ENCODE results near the gene CYB561D2.

The CYB561D2 gene

GRCh38 chr3:50393061-50393460, 42.4 kb downstream of the CYB561D2 start:
- no peak for DNase-seq

GRCh38 chr3:50395070-50395860, 44.6 kb downstream of the CYB561D2 start:
- no peak for DNase-seq

- DNase-seq = peak; percentile 29
Observed at GRCh38 chr3:50396502-50396901, 45.8 kb downstream of the CYB561D2 start.

GRCh38 chr3:50401978-50402595, 51.4 kb downstream of the CYB561D2 start:
- no peak for DNase-seq
